Activated naive CD8-positive, alpha-beta T cell treated with anti-CD3 and anti-CD28 coated beads for 36 hours (primary cell): ENCODE results near the gene RXRA. TPM values are rescaled to one million over a fixed set of nuclear protein-coding genes. Genes with fewer than 3 reads are reported as not detected.

Experiments used
- DNase-seq: peaks from one replicate; pipeline ENCODE4 v3.0.0; 2021
- H3K27ac Mint-ChIP-seq: one replicate; pipeline ENCODE4 v1.8.0; 2022; ENCODE audit warnings: mild to moderate bottlenecking, moderate library complexity, mixed read lengths
- H3K27me3 Mint-ChIP-seq: one replicate; pipeline ENCODE4 v1.8.0; 2022; ENCODE audit warnings: mild to moderate bottlenecking, mixed read lengths
- H3K36me3 Mint-ChIP-seq: one replicate; pipeline ENCODE4 v1.8.0; 2021; ENCODE audit warnings: mild to moderate bottlenecking, mixed read lengths
- H3K4me1 Mint-ChIP-seq: one replicate; pipeline ENCODE4 v1.8.0; 2021; ENCODE audit warnings: mixed read lengths
- H3K4me3 Mint-ChIP-seq: one replicate; pipeline ENCODE4 v1.8.0; 2022; ENCODE audit warnings: mild to moderate bottlenecking, moderate library complexity, mixed read lengths
- H3K9me3 Mint-ChIP-seq: one replicate; pipeline ENCODE4 v1.8.0; 2022; ENCODE audit warnings: mixed read lengths
- total RNA-seq, 2 experiments: library from RNA; stranded (reverse); gene quantifications; one replicate each; pipeline ENCODE4 v1.2.3, GENCODE V29; 2021

RXRA gene
- total RNA-seq, 2 experiments from 2014 or later: 11.0 to 11.4 TPM

DNA sequence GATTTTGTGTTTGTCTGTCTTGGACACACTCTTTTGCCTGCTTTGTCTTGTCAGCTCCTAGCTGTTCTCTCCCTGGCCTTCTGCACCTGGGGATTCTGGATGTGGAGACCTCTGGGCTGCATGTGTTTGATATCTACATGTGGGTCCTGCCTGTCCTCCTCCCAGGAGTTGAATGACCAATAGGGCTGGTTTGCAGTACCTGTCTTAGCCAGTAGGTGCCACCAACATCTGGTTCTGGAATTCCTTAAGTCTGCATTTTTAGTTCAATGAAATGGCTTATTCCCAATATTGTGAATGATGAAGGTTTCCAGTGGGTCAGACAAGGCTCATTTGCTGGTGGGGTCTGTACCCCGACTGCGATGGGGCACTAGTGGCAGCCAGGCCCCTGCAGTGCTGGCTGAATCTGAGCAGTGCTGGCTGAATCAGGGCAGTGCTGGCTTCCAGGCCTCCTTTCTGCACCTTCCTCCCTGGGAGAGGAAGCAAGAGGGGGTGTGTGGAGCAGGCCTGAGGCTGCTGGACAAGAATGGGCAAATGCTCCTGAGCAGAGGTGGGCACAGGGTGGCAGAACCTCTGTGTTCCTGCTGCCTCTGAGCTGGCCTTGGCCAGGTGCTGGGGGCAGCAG, 73.3 kb downstream of the RXRA start:
- no peak for DNase-seq
- Mint-ChIP-seq H3K27ac (no peak overlapping the region), H3K36me3 (peaks cover 11% of the 10 kb centered on the region), H3K4me1 (peaks cover 33% of the 10 kb centered on the region), H3K4me3 (no peak overlapping the region), H3K9me3 (peaks cover 3% of the 10 kb centered on the region), H3K27me3 (no peaks in the 10 kb centered on the region)

DNA sequence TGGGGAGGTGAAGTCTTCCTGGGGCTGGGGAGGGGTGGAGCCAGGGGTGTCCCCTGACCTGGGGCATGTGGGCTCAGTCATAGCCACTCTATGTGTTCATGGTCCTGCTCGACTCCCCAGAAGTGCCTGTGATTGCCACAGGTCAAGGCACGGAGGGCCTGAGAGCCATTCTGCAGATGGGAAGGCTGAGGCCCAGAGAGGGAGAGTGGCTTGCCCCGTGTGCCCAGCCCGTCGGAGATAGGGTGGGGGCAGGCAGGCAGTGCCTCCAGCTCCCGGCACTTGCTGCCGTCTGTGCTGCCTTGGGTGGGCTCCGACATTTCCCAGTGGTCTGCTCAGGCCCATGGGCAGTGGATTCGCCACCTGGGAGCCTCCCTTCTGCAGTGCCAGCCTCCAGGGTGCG, 74.0 kb downstream of the RXRA start:
- Mint-ChIP-seq H3K27me3 (no peaks in the 10 kb centered on the region), H3K9me3 (peaks cover 3% of the 10 kb centered on the region), H3K4me1 (peaks cover 34% of the 10 kb centered on the region), H3K36me3 (peaks cover 11% of the 10 kb centered on the region), H3K4me3 (no peak overlapping the region), H3K27ac (no peak overlapping the region)
- DNase-seq: no peak

DNA sequence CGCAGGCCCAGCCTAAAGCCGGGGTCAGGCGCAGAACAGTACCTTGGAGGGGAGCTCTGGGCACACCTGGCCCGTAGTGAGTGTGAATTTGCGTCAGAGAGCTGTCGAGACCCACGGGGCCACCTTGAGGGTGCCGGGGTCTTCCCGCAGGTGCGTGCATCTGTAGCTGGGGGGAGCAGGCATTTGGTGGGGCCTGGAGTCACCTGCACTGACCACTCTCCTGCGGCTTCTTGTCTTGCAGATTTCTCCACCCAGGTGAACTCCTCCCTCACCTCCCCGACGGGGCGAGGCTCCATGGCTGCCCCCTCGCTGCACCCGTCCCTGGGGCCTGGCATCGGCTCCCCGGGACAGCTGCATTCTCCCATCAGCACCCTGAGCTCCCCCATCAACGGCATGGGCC, 75.1 kb downstream of the RXRA start:
- Mint-ChIP-seq H3K27ac (no peak overlapping the region), H3K36me3 (peaks cover 11% of the 10 kb centered on the region), H3K4me1 (peaks cover 36% of the 10 kb centered on the region), H3K4me3 (no peak overlapping the region), H3K9me3 (peaks cover 3% of the 10 kb centered on the region), H3K27me3 (peaks cover 8% of the 10 kb centered on the region)
- DNase-seq: no peak

DNA sequence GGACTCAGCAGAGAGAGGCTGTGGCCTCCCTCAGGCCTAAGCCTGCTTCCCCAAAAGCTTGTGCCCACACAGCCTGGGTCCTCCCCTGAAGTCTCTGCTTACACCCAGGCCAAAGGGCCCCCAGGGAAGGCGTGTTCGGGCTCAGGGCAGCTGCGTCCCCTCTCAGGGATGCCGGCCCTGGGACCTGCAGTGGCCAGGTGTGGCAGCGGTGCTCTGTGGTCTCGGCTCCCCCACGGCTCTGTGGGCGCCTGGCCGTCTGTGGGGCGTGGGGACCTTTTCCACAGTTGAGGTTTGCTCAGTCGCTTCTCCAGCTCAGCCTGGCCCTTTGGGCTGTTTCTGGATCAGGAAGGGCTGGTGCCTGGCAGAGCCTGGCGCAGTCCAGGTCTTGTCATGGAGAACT, 75.9 kb downstream of the RXRA start:
- Mint-ChIP-seq H3K4me1 (peaks cover 35% of the 10 kb centered on the region), H3K27ac (no peak overlapping the region), H3K9me3 (peaks cover 3% of the 10 kb centered on the region), H3K4me3 (no peak overlapping the region), H3K36me3 (peaks cover 11% of the 10 kb centered on the region), H3K27me3 (peaks cover 8% of the 10 kb centered on the region)
- DNase-seq: no peak

DNA sequence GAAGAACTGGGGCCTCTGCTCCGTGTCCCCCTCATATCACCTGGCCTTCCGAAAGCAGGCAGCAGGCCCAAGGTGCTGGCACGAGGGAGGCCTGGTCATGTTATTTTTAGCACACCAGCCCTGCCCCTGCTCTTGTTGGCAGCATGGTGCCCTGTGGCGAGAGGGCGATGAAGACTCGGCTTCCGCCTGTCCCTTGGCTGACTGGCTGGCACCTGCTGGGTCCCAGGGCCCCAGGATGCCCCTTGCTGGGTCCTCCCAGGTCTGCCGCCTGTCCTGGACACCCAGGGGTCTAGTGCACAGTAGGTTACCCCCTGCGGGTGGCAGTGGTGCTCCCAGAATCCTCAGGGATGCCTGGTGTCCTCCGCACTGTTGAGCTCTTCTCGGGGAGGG, 77.0 kb downstream of the RXRA start:
- Mint-ChIP-seq H3K27me3 (peaks cover 8% of the 10 kb centered on the region), H3K4me1 (peaks cover 30% of the 10 kb centered on the region), H3K27ac (no peak overlapping the region), H3K4me3 (no peak overlapping the region), H3K36me3 (peaks cover 11% of the 10 kb centered on the region), H3K9me3 (peaks cover 3% of the 10 kb centered on the region)
- DNase-seq: no peak

DNA sequence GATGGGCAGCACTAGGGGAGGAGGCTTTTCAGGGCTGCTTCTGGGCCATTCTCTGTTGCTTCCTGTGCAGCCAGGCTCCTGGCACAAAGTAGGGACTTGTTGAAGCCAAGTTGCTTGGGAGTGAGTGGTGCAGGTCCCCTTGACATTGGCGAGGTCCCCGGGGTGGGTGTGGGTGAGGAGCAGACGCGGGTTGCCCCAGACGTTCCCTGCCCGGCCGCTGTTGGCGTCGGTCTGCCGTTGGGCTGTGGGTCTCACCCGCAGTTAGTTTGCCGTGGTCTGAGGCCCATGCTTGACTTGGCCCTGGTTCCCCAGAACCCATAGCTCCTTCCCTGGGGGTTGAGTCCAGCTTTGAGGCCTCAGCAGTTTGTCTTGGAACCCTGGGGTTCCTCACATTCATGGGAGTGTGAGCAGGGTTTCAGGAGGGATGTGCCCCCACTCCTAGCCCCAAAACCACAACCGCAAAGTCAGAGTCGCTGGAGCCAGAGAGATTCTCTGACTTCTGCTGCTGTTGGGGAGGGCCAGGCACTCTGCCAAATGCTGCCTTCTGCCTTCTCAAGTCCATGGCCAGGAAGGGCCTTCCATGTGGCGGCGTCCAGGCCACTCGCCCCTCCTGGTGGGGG, 77.5 kb downstream of the RXRA start:
- Mint-ChIP-seq H3K4me1 (peaks cover 30% of the 10 kb centered on the region), H3K27me3 (peaks cover 8% of the 10 kb centered on the region), H3K36me3 (peaks cover 10% of the 10 kb centered on the region), H3K27ac (no peak overlapping the region), H3K9me3 (peaks cover 3% of the 10 kb centered on the region), H3K4me3 (peak overlapping the region; percentile 34)
- peak; percentile 42 for DNase-seq

DNA sequence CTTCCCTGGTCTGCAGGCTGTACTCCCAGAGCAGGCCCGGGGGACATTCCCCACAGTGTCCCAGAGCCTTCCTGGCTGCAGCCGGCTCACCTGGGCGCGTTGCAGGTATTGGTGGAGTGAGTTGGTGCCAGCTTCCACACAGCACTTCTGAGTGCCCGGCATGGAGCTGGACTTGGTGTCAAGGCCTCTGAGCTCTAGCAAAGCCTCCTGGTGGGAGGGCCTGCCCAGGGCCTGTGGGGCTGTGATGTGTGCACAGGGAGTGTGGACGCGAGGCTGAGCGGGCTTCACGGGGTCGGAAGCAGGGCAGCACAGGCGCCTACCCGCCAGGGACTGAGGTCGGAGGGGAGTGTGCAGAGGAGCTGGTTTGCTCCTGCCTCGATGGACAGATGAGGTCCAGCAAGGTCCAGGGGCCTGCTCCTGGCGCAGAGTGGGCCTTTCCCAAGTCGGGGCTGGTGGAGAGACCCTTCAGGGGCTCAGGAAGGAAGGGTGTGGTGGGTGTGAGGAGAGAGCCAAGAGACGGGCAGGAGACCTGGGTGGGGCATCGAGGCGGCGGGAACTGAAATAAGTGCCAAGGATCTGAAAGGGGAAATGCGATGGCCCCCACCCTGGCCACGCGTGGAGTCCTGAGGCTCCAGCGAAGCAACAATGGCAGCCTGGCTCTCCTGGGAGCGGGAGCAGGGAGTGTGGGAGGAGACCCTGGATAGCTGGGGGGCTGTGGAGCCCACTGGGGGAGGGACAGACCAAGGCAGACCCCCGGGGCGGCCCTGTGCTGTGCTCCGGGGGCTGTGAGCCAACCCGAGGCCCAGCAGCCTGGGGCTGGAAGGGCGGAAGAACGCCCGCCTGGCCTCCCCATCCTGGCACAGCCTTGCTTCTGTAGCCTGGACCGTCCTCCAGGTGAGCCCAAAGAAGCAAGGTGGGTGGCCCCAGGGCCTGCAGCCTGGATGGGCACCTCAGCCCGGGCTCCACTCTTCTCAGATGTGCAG, 78.4 kb downstream of the RXRA start:
- peaks cover 8% of the 10 kb centered on the region for H3K27me3 Mint-ChIP-seq
- DNase-seq: no peak
- H3K4me1 Mint-ChIP-seq: peaks cover 30% of the 10 kb centered on the region
- H3K9me3 Mint-ChIP-seq: no peaks in the 10 kb centered on the region
- peaks cover 4% of the 10 kb centered on the region for H3K36me3 Mint-ChIP-seq
- no peak overlapping the region for H3K4me3 Mint-ChIP-seq
- H3K27ac Mint-ChIP-seq: no peak overlapping the region

DNA sequence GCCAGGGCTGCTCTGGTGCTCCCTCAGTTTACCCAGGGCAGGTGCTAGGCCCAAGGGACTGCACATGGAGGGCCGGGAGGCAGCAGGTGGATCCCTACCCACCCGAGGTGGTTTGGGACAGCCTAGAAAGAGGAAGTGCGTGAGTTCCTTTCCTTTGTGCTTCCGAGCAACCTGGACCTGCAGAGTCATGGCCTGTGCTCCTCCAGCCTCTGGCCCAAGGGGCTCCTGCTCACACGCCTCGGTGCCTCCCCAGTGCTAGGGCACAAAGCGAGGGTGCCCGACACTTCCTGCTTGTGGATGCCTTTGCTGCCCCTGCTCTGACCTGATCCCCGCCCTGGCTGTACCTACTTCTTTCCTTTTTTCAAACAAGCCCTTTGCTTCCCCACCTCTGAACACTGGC, 79.3 kb downstream of the RXRA start:
- Mint-ChIP-seq H3K9me3 (no peaks in the 10 kb centered on the region), H3K4me3 (no peak overlapping the region), H3K4me1 (peaks cover 30% of the 10 kb centered on the region), H3K27ac (no peak overlapping the region), H3K36me3 (no peaks in the 10 kb centered on the region), H3K27me3 (peaks cover 8% of the 10 kb centered on the region)
- DNase-seq: no peak

DNA sequence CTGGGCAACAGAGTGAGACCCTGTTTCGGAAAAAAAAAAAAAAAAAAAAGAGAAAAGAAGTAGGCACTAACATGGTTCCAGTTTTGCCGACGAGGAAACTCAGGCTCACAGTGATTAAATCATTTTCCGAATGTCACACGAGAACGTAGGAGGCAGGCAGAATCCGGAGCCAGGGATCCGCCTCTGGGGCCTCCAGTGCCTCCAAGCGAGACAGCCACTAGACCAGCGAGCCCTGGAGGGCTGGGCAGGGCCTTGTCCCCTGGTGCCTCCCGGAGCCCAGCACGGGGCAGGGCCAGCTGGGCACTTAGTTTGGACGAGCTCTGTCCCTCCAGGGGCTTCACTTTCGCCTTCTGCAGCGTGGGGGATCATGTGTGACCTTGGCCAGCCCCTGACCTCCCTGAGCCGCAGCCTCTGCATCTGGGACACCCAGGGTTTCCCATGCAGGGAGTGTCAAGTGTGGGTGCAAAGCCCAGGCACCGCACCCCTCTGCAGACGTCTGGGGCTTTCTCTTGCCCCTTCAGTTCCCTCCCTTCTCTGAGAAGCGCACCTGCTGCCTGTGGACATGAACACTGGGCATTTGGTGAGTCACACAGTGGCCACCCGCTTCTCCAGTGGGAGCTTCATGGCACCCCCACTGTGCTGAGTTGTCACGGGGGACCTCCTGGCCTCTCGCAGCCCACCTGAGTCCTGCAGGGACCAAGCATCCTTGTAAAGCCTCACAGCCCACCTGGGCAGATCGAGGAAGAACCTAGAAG, 80.3 kb downstream of the RXRA start:
- H3K27ac Mint-ChIP-seq: no peak overlapping the region
- H3K9me3 Mint-ChIP-seq: no peaks in the 10 kb centered on the region
- H3K36me3 Mint-ChIP-seq: no peaks in the 10 kb centered on the region
- H3K4me1 Mint-ChIP-seq: peaks cover 32% of the 10 kb centered on the region
- no peak for DNase-seq
- peak overlapping the region; percentile 62 for H3K4me3 Mint-ChIP-seq
- peaks cover 8% of the 10 kb centered on the region for H3K27me3 Mint-ChIP-seq

DNA sequence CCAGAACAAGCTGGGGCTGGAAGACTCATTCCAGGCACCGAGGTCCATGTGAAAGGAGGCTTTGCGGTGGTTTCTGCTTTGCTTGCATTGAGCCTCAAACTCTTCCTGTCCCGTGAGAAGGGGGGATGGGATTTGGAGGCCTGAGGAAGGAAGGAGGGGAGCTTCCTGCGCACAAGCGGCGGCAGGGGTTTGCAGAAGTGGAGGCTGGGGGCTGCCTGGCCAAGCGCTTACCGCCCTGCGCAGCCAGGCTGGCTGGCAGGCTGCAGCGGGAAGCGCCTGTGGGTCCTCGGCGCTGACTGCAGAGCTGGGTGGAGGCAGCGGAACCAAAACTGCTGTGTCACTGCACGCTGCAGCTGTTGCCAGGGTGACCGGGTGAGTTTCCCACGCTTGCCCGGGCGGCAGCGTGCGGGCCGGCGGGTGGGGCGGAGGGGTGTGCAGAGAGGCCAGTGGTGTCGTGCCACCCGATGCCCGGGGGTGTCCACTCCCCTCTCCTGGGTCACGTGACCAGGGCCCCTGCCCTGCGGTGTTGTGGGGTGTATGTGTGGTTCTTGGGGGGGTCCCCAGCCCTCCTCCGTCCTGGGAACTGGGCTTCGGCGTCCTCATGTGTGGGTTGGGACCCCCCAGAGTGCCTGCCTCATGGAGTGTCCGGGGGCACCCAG, 81.0 kb downstream of the RXRA start:
- DNase-seq: peak; percentile 80
- H3K27ac Mint-ChIP-seq: no peak overlapping the region
- no peaks in the 10 kb centered on the region for H3K36me3 Mint-ChIP-seq
- H3K4me3 Mint-ChIP-seq: peak overlapping the region; percentile 62
- H3K27me3 Mint-ChIP-seq: peaks cover 8% of the 10 kb centered on the region
- H3K4me1 Mint-ChIP-seq: peaks cover 33% of the 10 kb centered on the region
- no peaks in the 10 kb centered on the region for H3K9me3 Mint-ChIP-seq

DNA sequence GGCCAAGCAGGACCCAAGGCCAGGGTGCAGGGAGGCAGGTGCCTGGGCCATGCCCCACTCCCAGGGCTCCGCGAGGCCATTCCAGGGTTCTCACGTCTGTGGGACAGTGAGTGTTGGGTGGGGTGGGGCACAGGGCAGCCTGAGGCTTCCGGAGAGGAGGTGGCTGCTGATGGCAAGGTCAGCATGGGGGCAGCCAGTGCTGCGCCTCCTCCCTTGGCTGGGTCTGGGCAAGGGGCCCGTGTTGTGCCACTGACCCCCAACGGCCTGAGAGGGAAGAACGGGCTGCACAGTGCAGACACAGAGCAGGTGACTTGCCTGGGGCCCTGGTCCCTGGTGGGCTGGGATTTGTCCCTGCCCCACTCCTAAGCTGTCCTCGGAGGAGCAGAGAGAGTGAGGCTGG, 82.1 kb downstream of the RXRA start:
- Mint-ChIP-seq H3K9me3 (no peaks in the 10 kb centered on the region), H3K4me3 (no peak overlapping the region), H3K4me1 (peaks cover 31% of the 10 kb centered on the region), H3K27ac (no peak overlapping the region), H3K36me3 (no peaks in the 10 kb centered on the region), H3K27me3 (peaks cover 8% of the 10 kb centered on the region)
- DNase-seq: no peak

DNA sequence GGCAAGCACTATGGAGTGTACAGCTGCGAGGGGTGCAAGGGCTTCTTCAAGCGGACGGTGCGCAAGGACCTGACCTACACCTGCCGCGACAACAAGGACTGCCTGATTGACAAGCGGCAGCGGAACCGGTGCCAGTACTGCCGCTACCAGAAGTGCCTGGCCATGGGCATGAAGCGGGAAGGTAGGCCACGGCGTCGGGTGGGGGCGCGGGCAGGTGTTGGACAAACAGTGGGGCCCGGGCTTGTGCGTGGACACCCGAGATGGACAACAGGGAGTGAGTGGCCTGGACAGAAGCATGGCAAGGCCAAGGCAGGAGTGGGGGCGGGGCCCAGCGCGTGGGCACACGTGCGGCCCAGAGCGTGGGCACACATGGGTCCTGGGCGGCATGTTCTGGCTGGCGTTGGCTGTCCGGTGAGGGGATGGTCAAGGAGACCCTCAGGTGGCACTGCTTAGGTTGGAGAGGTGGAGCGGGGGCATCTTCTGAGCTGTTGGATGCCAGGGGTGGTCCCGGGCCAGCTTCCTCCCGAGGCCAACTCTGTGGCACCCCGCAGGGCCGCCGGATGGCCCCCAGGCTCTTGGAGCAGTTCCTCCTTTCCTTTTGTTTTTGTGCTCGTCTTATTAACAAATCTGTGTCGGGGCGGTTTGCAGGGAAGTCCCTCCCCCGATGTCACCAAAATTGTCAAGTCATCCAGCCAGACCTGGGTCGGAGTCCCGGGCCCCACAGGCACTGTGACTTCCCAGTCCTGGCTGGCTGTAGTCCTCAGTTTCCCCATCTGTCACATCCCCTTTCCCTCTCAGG, 82.9 kb downstream of the RXRA start:
- Mint-ChIP-seq H3K4me3 (no peak overlapping the region), H3K9me3 (no peaks in the 10 kb centered on the region), H3K36me3 (no peaks in the 10 kb centered on the region), H3K27me3 (peaks cover 8% of the 10 kb centered on the region), H3K4me1 (peaks cover 24% of the 10 kb centered on the region), H3K27ac (no peak overlapping the region)
- DNase-seq: no peak

DNA sequence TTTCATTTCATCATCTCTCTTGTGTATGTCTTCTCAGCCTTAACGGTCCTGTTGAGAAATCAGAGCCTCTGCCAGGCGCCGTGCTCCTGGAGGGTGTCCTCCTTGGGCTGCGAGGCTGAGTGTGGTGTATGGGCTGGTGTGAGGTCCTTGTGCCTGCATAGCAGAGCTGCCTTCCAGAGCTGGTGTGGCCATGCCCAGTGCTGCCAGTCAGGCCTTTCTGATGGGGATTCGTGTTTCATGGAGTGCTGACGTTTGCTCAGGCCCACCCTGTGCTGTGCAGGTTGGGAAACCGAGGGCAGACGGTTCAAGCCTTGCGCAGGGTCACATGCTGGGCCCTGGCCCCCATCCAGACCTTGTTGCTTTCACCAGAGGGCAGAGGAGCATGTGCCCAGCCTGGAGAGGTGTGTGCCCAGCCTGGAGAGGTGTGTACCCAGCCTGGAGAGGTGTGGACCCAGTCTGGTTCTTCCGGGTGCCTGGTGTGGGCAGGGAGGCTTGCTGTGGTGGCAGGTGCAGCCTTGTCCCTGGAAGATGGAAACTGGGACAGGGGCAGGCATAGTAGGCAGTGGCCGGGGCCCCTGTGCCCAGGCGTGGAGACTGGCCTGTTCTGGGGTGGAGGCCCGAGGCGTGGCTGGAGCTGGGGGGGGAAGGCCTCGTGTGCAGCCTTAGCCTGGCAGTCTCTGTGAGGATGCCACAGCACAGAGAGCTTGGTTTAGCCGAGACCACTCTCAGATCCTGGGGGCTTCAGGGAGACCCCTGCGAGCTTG, 84.0 kb downstream of the RXRA start:
- H3K9me3 Mint-ChIP-seq: no peaks in the 10 kb centered on the region
- H3K4me3 Mint-ChIP-seq: no peak overlapping the region
- no peaks in the 10 kb centered on the region for H3K36me3 Mint-ChIP-seq
- no peak for DNase-seq
- H3K27me3 Mint-ChIP-seq: peaks cover 8% of the 10 kb centered on the region
- peaks cover 17% of the 10 kb centered on the region for H3K4me1 Mint-ChIP-seq
- no peak overlapping the region for H3K27ac Mint-ChIP-seq
